Natural killer cell treated with Interleukin-12 subunit alpha and Interleukin-12 subunit beta and Interleukin-15 and Interleukin-18, amount 100 ng/mL, for 72 hours (primary cell): ENCODE measurements around the gene PTK6. TPM values are rescaled to one million over a fixed set of nuclear protein-coding genes. Genes with fewer than 3 reads are reported as not detected.
"Not testable (repeated sequence)": the region's sequence is repeated elsewhere in the genome, so short reads cannot be mapped to it uniquely, and the experiment has no call there.

ENCODE experiments used
- ATAC-seq, 2 donors: fragments of 150-1000 bp; cut with Tn5 transposase in 1 of 2; sonication (Bioruptor Pico), chemical (Tn5 transposase) in 1 of 2; 2 replicates each; pipeline ENCODE4 v1.10.0; 2021
- DNase-seq: peaks from one replicate; pipeline ENCODE4 v3.0.0; 2022; ENCODE audit warnings: low spot score
- H3K27ac Mint-ChIP-seq, 2 donors: 1 replicate in 1 of 2; 2 replicates in 1 of 2; pipeline ENCODE4 v1.8.0; 2022; ENCODE audit warnings: mixed read lengths in 2 of 2, mild to moderate bottlenecking in 1 of 2, moderate library complexity in 1 of 2
- H3K27me3 Mint-ChIP-seq, 2 donors: 1 replicate in 1 of 2; 2 replicates in 1 of 2; pipeline ENCODE4 v1.8.0; 2022; ENCODE audit warnings: mixed read lengths in 2 of 2
- H3K36me3 Mint-ChIP-seq: one replicate; pipeline ENCODE4 v1.8.0; 2022; ENCODE audit warnings: mixed read lengths
- H3K4me1 Mint-ChIP-seq, 2 donors: 1 replicate in 1 of 2; 2 replicates in 1 of 2; pipeline ENCODE4 v1.8.0; 2022; ENCODE audit warnings: low read depth in 2 of 2, mixed read lengths in 2 of 2, mild to moderate bottlenecking in 1 of 2
- H3K4me3 Mint-ChIP-seq: one replicate; pipeline ENCODE4 v1.8.0; 2022; ENCODE audit warnings: mixed read lengths
- H3K9me3 Mint-ChIP-seq: 2 replicates; pipeline ENCODE4 v1.8.0; 2022; ENCODE audit warnings: mixed read lengths
- total RNA-seq, 2 donors: library from RNA; stranded (reverse); gene quantifications; one replicate each; pipeline ENCODE4 v1.2.3, GENCODE V29; 2022

PTK6 gene
- total RNA-seq, 2 donors from 2014 or later, result 0.19 TPM; not detected in 1

DNA sequence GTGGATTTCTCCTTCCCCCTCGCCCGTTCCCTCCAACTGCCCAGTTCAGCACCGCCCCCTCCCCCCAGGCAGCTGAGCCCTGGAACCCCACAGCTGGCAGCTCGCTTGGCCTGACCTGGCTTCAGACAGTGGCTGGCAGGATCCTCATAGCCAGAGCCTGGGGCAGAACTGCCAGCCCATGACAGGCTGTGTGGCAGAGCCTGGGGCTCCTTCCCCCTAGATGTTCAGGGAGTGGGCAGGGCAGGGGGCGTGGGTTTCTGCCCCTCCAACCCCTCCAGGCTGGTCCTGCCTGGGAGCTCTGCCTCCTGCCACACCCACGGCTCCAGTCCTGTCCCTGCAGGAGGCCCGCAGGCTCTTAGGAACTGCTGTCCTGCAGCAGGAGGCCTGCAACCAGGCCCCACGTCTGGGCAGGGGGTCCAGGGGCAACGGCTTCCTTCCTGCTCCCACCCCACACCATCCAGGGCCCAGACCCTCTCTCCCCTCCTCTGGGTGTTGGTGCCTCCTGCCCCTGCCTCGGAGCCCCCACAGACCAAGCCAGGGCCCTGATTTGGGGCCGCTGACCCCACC, 55.1 kb downstream of the PTK6 start:
- Mint-ChIP-seq H3K36me3 (no peaks in the 10 kb centered on the region), H3K27ac (no peak overlapping the region), H3K4me1 (peaks cover 0 to 3% of the 10 kb centered on the region in 2 donors), H3K4me3 (no peak overlapping the region), H3K27me3 (peaks cover 12 to 18% of the 10 kb centered on the region in 2 donors), H3K9me3 (no peaks in the 10 kb centered on the region)
- ATAC-seq, result no peak
- DNase-seq, result no peak

- ATAC-seq, result no peak
- peaks cover 12 to 21% of the 10 kb centered on the region in 2 donors for H3K27me3 Mint-ChIP-seq
- no peak overlapping the region for H3K4me3 Mint-ChIP-seq
- no peaks in the 10 kb centered on the region for H3K36me3 Mint-ChIP-seq
- no peak for DNase-seq
- no peak overlapping the region for H3K27ac Mint-ChIP-seq
- H3K4me1 Mint-ChIP-seq, result peaks cover 0 to 3% of the 10 kb centered on the region in 2 donors
- H3K9me3 Mint-ChIP-seq, result no peaks in the 10 kb centered on the region
Measured at GRCh38 chr20:63481503-63481902, 55.7 kb downstream of the PTK6 start.

GRCh38 chr20:63479695-63480419, 57.3 kb downstream of the PTK6 start:
- H3K4me1 Mint-ChIP-seq, H3K27ac Mint-ChIP-seq, DNase-seq, H3K4me3 Mint-ChIP-seq, H3K9me3 Mint-ChIP-seq, ATAC-seq, H3K36me3 Mint-ChIP-seq: not testable (repeated sequence)
- H3K27me3 Mint-ChIP-seq, result peaks cover 6 to 21% of the 10 kb centered on the region in 2 donors

GRCh38 chr20:63478346-63479302, 58.6 kb downstream of the PTK6 start:
- H3K27ac Mint-ChIP-seq, result no peak overlapping the region
- DNase-seq (no peak), ATAC-seq (no peak)
- H3K4me3 Mint-ChIP-seq, result no peak overlapping the region
- peaks cover 13 to 26% of the 10 kb centered on the region in 2 donors for H3K27me3 Mint-ChIP-seq
- no peaks in the 10 kb centered on the region for H3K36me3 Mint-ChIP-seq
- H3K4me1 Mint-ChIP-seq, result peaks cover 0 to 11% of the 10 kb centered on the region in 2 donors
- H3K9me3 Mint-ChIP-seq, result no peaks in the 10 kb centered on the region

Other genes with a start within 250 kb of the PTK6 start
- gene COL20A1, start 244.2 kb downstream of the PTK6 start, total RNA-seq, result not detected
- gene CHRNA4, start 176.0 kb downstream of the PTK6 start, total RNA-seq, result not detected
- gene KCNQ2, start 64.7 kb downstream of the PTK6 start, total RNA-seq, result not detected
- gene EEF1A2, start 38.3 kb downstream of the PTK6 start, total RNA-seq, result 1 to 10 TPM; 3.1 to 6.1 TPM
- gene PPDPF, start 16.6 kb downstream of the PTK6 start, total RNA-seq, result 10 to 100 TPM; 66.4 to 96.9 TPM
- not detected for gene SRMS, start 10.4 kb upstream of the PTK6 start, total RNA-seq
- gene FNDC11, start 16.8 kb upstream of the PTK6 start, total RNA-seq, result under 1 TPM; 0.31 to 0.39 TPM
- 10 to 100 TPM; 19.6 to 27.6 TPM for gene HELZ2, start 36.9 kb upstream of the PTK6 start, total RNA-seq
- 10 to 100 TPM; 14.7 to 15.5 TPM for gene GMEB2, start 89.7 kb upstream of the PTK6 start, total RNA-seq
- 1 to 10 TPM in 1 of 2 donors, under 1 TPM in 1; 0.88 to 3.2 TPM for gene STMN3, start 116.0 kb upstream of the PTK6 start, total RNA-seq
- 10 to 100 TPM; 32.3 to 76.9 TPM for gene RTEL1, start 120.9 kb upstream of the PTK6 start, total RNA-seq
- not detected for gene TNFRSF6B, start 159.3 kb upstream of the PTK6 start, total RNA-seq
- gene ARFRP1, start 170.6 kb upstream of the PTK6 start, total RNA-seq, result 10 to 100 TPM; 52.4 to 87.0 TPM
- 10 to 100 TPM; 40.8 to 53.0 TPM for gene ZGPAT, start 170.7 kb upstream of the PTK6 start, total RNA-seq
- gene LIME1, start 199.3 kb upstream of the PTK6 start, total RNA-seq, result 10 to 100 TPM in 1 of 2 donors, 1 to 10 TPM in 1; 9.3 to 15.7 TPM
- 10 to 100 TPM; 21.0 to 31.1 TPM for gene SLC2A4RG, start 202.4 kb upstream of the PTK6 start, total RNA-seq